Measurements from ENCODE around the gene TRIP6.

DNA sequence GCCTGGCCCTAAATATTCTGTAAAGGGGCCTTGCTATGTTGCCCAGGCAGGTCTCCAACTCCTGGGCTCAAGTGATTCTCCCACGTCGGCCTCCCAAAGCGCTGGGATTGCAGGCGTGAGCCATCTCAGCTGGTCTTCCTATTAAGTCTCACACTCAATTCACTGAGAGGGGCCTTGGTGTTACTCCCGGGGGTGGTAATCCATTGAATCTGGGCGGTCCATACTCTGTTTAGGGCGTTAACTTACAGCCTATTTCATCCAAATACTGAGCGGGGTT lies 7.1 kb downstream of the TRIP6 start:
- TF ChIP-seq FOSL1 (IDR thresholded peaks at IDR 0.05; ENCODE audit: insufficient read depth, low read depth, low read length) (no peak), RAD21 (IDR thresholded peaks at IDR 0.05 in 1 of 2, conservative IDR thresholded peaks at IDR 0.05 in 1 of 2; ENCODE audit: low read depth in 2 of 2, low read length in 2 of 2) (no peak), EP300 (IDR thresholded peaks at IDR 0.05; ENCODE audit: borderline replicate concordance in 1 of 2, low read depth in 2 of 2, low read length in 2 of 2) (no peak), KDM5A (IDR thresholded peaks at IDR 0.05; ENCODE audit: low read length) (no peak), POLR2AphosphoS5 (IDR thresholded peaks at IDR 0.05; ENCODE audit: low read depth, low read length) (no peak), CREB1 (IDR thresholded peaks at IDR 0.05) (no peak), RFX5 (IDR thresholded peaks at IDR 0.05; ENCODE audit: borderline replicate concordance, low read depth, low read length) (no peak), MAX (IDR thresholded peaks at IDR 0.05) (no peak)
- TF ChIP-seq, protein P1, sequence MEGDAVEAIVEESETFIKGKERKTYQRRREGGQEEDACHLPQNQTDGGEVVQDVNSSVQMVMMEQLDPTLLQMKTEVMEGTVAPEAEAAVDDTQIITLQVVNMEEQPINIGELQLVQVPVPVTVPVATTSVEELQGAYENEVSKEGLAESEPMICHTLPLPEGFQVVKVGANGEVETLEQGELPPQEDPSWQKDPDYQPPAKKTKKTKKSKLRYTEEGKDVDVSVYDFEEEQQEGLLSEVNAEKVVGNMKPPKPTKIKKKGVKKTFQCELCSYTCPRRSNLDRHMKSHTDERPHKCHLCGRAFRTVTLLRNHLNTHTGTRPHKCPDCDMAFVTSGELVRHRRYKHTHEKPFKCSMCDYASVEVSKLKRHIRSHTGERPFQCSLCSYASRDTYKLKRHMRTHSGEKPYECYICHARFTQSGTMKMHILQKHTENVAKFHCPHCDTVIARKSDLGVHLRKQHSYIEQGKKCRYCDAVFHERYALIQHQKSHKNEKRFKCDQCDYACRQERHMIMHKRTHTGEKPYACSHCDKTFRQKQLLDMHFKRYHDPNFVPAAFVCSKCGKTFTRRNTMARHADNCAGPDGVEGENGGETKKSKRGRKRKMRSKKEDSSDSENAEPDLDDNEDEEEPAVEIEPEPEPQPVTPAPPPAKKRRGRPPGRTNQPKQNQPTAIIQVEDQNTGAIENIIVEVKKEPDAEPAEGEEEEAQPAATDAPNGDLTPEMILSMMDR (IDR thresholded peaks at IDR 0.05; ENCODE audit: control extremely low read depth in 1 of 3, insufficient read depth in 1 of 3, low read depth in 1 of 3, low read length in 3 of 3), result no peak
